ENCODE data around the gene HIVEP3.
"Not testable (repeated sequence)": the region's sequence is repeated elsewhere in the genome, so short reads cannot be mapped to it uniquely, and the experiment has no call there.

HIVEP3 gene

DNA sequence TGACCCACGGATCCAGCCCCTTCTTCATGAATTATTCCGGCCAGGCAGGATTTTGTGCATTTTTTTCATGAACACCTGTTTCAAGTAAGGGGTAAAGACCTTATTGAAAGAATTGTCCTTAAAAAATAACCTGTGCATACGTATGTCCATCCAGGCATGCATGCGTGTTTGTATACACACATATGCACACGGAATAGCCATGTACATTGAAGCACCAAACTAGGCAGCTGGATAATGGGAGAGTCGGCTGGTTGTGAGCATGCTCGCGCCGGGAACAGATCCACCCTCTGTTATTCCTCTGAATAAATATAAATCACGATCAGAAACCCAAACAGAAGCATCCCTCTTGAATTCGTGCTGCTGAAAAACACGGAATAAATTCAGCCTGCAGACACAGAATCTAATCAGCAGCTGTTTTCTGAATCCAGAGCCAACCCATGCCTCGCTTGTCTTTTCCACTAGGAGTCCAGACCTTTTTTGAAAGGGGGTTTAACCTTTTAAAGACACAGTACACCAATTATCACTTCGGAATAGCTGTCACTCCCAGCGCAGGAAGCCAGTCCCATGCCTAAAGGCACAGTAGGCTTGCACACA, at the start of gene HIVEP3:
TSS of gene HIVEP3 (minus strand) at position 473 of the 594 bp plus-strand sequence.
- no peak for FAIRE-seq

DNA sequence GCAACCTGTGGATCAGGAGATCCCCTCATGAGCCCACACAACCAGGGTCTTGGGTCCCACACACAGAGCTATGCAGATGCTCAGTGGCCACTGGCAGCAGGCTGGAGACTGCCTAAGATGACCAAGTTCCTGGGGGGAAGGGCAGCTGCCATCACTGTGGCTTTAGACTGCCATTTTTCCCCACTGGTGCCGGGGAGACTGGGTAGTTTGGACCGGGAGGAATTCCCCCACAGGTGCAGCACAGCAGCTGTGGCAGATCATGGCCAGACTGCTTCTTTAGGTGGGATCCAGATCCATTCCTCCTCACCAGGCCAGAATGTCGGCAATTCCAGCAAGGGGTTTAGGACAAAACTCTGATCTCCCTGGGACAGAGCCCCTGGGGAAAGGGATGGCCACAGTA, 45.7 kb upstream of the HIVEP3 start:
- FAIRE-seq = no peak

DNA sequence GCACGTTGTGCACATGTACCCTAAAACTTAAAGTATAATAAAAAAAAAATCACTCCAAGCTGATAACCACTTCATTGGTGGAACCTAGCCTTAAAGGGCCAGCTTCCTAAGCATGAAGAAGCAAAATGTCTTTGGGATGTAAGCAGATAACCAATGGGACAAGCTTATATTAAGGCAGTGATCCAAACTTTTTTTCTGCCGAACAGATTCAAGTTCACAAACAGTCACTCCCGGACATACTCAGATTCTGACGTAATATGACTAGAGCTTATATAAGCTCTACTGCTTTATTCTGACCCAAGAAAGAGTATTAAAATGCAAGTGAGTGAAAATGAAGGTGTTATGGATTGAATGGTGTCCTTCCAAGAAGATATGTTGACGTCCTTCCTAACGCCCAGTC, 44.9 kb upstream of the HIVEP3 start:
- no peak for FAIRE-seq

DNA sequence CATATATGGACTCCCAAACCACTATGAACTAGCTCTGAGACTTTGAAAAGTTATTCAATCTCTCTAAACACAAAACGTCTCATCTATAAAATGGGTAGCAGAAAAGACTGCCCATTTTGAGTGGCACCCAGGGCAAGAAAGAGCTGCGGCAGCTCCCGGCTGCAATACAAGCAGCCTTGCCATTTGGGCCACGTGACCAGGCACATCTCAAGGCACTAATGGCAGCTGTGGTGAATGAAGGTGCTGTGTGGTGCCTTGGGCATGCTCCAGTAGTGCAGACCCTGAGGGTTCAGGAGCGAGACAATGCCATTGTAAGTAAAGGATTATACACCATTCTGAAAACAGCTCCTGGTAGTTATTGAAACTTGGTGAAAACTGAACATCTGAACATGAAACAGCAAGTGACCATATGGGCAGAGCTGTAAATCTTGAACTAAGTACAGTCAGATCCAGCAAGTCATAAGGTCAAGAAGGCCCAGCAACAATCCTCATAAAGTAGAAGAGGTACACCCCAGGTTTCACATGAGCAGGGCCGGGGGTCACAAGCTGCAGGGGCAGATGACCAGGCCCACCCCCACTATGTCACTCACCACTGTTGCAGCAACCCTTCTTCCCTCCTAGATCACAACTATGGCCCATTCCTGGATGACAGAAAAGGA, 39.4 kb upstream of the HIVEP3 start:
- no peak for FAIRE-seq

DNA sequence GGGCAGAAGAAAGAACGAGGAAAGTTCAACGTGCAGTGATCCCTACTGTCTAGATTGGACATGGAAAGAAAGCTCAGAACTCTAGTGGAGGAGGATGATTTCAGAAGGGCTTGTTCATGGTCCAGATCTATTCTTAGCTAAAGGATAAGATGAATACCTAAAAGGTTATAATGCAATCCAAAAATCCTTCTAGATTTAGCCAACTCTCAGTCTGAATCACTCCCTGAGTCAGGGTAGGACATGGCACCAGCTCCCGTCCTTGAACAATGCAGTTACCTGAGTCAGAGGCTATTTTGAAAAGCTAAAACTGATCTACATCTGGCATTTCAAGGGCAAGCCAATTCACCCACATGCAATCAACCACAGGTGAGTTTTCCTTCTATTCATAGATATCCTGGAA, 38.8 kb upstream of the HIVEP3 start:
- FAIRE-seq = no peak

DNA sequence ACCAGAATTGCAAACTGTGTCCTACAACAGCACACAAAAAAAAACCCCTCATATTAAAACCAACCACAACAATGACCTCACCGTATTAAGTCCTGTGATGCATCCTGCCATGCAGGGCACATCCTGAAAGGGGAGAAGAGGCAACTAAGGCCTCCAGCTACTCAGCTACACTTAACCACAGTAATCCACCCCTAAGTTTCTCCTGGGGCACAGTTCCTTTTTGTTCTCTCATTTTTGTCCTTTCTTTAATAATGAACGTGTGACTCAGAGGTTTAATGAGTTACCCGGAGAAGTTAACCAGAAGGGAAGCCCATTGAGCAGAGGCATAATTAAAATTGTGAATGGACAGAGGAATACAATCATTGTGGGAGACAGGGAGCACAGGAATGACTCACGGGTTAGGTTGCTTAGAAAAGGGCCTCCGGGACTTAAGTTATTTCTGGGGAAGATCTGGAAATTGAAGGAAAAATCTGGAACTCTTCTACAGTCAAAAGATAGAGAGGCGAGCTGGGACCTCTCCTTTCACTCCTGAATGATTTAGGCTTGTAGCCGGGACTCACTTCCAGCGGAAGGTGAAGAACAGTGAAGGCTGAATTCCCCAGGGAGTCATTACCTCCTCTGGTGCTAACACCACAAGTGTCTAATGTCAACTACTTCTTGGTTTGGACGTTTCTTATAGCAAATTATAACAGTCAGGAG, 36.9 kb upstream of the HIVEP3 start:
- no peak for FAIRE-seq

DNA sequence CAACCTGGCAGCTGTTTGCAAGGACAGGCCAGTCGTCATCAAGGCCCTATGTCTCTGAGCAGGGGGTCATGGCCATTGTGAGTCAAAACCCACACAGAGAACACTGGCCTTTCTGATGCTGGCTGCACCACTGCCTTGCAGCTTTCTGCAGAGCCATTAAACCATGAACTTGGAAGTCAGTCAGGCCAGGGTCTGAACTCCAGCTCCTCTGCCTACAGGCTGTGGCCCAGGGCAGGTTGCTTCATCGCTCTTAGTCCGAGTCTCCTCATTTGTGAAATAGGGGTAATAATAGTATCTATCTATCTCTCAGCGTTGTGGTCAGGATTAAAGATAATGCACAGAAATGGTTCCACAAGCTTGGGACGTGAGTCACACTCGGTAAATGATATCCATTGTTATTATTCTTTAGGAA, 35.8 kb upstream of the HIVEP3 start:
- no peak for FAIRE-seq

DNA sequence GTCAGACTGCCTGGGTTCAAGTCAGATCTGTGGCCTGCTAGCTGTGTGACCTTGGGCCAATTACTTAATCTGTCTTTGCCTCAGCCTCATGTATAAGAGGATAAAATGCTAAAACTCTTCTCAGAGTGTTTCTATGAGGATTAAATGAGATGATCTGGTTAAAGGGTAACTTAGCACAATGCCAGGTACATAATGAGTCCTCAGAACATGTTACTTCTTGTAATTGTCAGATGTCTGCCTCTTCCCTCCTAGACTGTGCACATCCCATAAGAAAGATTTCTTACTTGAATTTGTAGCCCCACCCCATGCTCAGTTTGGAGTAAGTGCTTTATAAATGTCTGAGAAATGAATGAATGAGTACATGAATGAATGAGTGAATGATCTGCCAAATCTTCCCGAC, 34.6 kb upstream of the HIVEP3 start:
- no peak for FAIRE-seq

DNA sequence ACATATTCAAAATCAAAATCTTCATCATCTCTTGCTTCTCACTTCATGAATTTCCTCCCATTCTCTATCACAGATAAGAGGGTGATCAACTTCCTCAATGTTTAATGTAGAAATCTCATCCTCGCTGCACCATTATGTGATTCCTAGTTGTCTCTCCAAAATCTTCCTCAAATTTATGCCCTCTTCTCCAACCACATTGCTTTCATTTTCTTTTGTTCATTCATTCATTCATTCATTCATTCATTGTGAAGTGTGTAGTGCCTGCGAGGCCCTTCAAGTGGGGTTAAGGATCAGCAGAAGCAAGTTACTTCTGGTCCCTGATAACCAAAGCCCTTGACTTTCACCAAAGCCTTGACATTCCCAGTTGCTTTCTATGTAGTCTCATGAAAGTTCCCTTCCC, 33.5 kb upstream of the HIVEP3 start:
- FAIRE-seq = no peak

DNA sequence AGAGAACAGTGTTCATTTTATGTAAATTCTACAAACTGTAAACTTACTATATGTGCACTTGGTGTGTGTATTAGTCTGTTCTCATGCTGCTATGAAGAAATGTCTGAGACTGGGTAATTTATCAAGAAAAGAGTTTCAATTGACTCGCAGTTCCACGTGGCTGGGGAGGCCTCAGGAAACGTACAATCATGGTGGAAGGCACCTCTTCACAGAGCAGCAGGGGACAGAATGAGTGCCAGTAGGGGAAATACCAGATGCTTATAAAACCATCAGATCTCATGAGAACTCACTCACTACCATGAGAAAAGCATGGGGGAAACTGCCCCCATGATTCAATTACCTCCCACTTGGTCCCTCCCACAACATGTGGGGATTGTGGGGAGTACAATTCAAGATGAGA, 32.8 kb upstream of the HIVEP3 start:
- not testable (repeated sequence) for FAIRE-seq

DNA sequence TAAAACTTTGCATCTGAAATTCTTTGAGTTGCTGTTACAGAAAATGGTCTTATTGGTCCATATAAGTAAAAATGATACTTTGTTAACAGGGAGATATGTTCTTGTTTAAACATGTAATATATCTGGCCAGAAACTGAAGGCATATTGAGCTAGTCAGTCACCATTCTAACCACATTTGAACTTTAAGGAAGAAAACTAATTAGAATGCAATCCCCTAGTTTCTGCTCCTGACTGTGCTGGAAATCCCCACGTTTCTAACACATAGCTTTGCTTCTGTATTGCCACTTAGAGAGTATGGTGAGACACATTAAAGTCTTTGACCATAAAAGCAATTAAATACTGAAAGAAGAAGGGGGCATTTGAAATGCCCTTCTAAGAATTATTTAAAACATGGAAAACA, 32.1 kb upstream of the HIVEP3 start:
- no peak for FAIRE-seq

DNA sequence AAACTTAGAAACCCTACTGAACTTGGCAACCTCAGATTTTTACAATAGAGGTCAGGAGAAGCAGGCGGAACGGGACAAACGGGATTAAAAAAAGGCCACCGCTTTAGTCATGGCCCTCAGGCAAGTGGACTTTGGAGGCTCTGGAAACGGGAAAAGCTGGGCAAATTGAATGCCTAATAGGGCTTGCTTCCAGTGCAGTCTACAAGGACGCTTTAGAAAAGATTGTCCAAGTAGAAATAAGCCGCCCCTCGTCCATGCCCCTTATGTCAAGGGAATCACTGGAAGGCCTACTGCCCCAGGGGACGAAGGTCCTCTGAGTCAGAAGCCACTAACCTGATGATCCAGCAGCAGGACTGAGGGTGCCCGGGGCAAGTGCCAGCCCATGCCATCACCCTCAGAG, 27.2 kb upstream of the HIVEP3 start:
- FAIRE-seq = not testable (repeated sequence)

DNA sequence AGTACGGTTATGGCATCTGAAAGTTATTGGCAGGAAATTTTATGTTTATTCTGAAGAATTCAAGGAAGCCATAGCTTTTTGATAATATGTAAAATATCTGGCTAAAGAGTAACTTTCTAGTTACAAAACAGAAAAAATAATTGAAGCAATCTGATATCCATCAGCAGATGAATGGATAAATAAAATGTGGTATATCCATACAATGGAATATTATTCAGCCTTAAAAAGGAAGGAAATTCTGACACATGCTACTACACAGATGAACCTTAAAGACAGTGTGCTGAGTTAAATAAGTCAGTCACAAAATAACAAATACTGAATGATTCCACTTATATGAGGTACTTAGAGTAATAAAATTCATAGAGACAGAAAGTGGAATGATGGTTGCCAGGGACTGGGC, 25.0 kb upstream of the HIVEP3 start:
- no peak for FAIRE-seq

DNA sequence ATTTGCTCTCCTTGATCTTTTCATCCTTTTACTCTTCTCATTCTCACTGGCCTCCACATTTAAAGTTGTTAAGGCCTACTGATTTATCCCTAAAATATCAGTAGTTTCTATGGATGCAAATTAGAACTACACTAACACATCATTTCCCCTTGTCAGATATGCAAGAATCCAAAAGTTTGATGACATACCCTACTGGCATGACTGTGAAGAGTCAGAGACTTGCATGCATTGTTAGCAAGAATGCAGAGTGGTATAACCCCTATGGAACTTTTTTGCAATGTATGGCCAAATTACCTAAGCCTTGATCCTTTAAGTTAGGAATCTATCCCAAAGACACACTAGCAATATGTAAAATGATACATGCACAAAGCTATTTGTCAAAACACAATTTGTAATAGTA, 23.6 kb upstream of the HIVEP3 start:
- no peak for FAIRE-seq

DNA sequence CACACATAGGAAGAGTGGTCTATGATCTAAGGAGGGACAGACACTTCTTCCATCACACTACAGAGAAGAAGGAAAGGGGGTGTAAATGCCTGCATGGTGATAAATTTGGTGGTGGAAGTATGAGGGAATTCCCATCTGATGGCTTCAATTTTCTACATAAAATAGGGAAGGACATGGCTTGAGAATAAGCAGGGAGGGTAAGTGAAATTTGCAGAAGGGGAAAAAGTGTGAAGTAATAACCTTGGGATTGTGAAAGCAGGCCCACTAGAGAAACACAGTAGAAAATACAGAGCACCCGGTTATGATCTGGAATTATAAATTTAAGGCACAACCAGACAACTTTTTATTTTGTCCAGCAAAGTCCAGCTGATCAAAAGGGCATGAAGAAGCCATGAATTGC, 22.7 kb upstream of the HIVEP3 start:
- FAIRE-seq = no peak

DNA sequence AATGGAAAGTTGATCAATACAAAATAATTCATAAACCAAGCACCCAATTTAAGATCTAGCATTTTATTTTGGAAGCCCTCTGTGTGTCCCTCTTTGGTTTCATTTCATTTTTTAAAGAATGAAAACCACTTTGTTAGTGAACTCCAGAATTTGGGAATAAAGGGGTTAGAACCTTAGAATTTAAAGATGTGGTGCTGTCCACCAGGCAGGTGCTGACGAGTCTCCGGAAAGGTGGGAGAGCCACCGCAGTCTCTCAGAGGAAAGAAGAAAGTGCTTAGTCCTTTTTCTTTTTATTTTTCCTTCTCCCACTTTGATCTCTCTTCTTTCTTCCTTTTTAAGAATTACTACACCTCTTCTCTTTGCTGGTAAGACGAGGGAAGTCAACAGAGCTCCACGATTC, 20.5 kb upstream of the HIVEP3 start:
- no peak for FAIRE-seq

DNA sequence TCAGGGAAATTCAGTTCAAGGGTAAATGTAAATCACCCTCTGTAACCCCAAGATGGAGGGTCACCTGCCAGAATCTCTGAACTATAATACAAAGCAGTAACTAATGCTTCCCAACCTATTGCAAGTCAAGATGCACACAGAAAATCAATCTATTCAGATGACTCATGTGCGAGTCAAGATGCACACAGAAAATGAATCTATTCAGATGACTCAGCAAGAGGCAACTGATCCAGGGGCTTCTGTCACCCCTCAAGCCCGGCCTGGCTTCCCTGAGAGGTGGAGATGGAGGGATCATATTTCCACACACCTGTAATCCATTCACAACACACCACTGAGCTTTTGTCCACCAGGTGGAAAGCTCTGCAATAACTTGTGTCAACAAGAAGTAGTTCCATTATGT, 17.4 kb upstream of the HIVEP3 start:
- FAIRE-seq = no peak

DNA sequence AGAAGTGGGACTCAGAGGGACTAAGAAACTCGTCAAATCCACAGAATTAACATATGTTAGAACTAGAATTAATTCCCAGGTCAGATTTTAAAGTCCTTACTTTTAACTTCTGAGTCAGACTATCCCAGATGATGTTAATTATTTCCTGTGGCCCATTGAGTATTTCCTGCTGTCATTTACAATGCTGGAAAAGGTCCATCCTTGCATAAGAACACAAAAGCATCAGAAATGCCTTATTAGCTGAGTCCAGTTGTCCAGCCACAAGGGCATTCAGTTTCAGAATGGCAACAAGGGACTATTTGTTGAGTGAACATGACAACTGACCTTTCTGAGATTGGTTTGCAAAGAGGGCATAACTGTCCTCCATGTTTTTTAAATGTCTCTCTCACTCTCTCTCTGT, 16.5 kb upstream of the HIVEP3 start:
- no peak for FAIRE-seq

DNA sequence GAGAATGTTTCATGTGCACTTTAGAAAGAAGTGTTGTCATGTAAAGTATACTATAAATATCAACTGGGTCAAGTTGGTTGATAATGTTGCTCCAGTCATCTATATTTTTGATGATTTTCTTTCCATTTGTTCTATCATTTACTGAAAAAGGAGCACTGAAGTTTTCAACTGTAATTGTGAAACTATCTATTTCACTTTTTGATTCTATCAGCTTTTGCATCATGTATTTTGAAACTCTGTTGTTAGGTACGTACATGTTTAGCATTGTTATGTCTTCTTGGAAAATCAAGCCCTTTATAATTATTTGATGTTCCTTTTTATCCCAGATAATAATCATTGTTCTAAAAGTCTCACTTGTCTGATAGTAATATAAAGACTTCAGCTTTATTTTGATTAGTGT, 14.4 kb upstream of the HIVEP3 start:
- no peak for FAIRE-seq

DNA sequence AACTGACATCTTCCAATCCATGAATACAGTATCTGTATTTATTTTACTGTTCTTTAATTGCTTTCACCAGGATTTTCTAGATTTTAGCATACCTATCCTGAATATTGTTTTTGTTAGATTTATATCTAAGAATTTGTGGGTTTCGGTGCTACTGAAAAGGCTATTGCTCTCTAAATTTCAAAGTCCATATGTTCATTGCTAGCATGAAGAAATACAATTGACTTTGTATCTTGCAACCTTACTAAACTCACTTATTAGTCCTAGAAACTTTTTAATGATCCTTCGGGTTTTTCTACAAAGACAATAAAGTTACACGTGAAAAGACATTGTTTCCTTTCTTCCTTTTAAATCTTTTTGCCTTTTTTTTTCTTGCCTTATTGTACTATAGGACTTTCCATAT, 12.9 kb upstream of the HIVEP3 start:
- FAIRE-seq = no peak

DNA sequence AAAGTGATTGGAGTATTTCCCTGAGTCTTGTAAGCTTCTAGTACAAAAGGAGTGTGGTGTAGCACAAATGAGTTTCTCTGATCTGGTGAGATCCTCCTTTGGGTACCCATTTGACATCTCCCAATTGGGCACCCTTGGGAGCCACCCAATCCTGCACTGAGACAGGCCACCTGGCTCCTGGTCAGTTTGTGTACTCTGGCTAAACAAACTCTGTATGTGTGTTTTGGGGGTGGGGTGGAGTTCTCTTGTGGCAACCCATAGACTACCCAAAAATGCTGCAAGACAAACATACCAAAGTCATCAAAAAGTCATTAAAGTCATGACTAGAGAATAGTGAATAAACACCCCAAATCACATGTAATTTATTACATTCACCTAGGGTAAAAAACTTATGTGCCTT, 8.4 kb upstream of the HIVEP3 start:
- FAIRE-seq = no peak

DNA sequence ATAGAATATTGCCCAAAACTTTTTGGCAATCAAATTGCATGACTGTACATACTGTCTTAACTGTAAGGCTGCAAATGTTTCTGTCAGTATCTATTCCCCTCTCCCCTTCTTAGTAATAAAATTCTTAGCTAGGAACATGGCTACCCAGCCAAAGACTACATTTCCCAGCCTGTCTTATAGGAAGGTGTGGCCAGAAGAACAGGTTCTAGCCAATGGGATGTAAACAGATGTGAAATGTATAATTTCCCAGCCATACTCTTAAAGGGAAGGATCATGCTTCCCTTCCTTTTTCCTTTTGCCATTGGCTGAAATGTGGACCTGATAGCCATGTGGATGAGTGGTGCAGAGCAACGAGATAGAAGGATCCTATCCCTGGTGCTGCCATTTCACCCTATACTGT, 7.0 kb upstream of the HIVEP3 start:
- no peak for FAIRE-seq

DNA sequence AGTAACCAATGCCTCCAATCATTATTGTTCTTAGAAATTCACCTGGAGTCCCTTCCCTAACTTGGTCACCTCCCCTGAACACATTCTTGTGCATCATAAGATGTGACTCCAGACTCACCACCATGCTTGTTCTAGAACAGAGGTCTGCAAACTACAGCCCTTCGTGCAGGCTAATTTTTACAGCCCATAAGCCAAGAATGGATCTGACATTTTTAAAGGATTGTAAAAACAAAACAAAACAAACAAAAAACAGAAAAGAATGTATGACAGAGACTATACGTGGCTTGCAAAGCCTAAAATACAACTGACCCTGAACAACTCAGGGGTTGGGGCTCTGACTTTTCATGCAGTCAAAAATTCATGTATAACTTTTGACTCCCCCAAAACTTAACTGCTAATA, 6.2 kb upstream of the HIVEP3 start:
- no peak for FAIRE-seq

DNA sequence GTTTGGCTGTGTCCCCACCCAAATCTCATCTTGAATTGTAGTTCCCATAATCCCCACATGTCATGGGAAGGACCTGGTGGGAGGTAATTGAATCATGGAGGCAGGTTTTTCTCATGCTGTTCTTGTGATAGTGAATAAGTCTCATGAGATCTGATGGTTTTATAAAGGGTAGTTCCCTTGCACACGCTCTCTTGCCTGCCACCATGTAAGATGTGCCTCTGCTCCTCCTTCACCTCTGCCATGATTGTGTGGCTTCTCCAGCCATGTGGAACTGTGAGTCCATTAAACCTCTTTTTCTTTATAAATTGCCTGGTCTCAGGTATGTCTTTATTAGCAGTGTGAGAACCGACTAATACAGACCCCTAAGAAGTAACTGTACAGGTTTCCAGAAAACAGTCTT, 2.5 kb upstream of the HIVEP3 start:
- FAIRE-seq = not testable (repeated sequence)

DNA sequence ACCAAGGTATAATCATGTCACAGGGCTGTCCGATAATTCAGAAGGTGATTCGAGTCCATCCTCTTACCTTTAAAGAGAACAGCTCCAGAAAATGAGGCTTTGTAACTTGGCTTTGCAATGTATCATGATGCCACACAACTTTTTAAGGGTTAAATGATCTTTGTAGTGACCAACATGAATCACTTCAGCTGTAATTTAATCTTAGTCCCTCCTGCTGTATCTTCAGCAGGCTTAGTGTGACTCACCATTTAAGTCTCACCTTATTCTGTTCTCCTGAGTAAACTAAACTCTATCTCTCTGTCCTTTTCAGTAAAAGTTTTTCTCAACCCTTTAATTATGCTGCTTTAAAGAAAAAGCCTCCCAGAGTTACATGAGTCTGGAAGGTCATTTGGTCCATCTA, 1.9 kb upstream of the HIVEP3 start:
- no peak for FAIRE-seq

Data from A204.1 (cell line).